Fibroblast of skin of back (primary cell): ENCODE data around the gene DST.
A peak's percentile ranks its signal among the peaks of the same experiment; 100 is the strongest.
"Not testable (repeated sequence)": the region's sequence is repeated elsewhere in the genome, so short reads cannot be mapped to it uniquely, and the experiment has no call there.

Experiments
- DNase-seq: peaks from one replicate; pipeline ENCODE4 v3.0.0-alpha.2; 2013

The DST gene

GRCh38 chr6:56570413-56571359 lies 72.0 kb downstream of the DST start:
- DNase-seq, result peak; percentile 29

GRCh38 chr6:56567501-56567900 lies 75.2 kb downstream of the DST start:
- DNase-seq, result no peak

- DNase-seq, result not testable (repeated sequence)
Observed at GRCh38 chr6:56562730-56563129, 80.0 kb downstream of the DST start.

GRCh38 chr6:56556751-56557540 lies 85.7 kb downstream of the DST start:
- DNase-seq, result no peak

- no peak for DNase-seq
Observed at GRCh38 chr6:56555438-56555872, 87.2 kb downstream of the DST start.

GRCh38 chr6:56552187-56553130 lies 90.2 kb downstream of the DST start:
- DNase-seq, result peak; percentile 54

- no peak for DNase-seq
Observed at GRCh38 chr6:56551409-56552120, 91.1 kb downstream of the DST start.

GRCh38 chr6:56550301-56550700 lies 92.4 kb downstream of the DST start:
- no peak for DNase-seq

- DNase-seq, result no peak
Observed at GRCh38 chr6:56549014-56549413, 93.7 kb downstream of the DST start.

- no peak for DNase-seq
Observed at GRCh38 chr6:56547687-56548086, 95.0 kb downstream of the DST start.

- DNase-seq, result peak; percentile 99
Observed at GRCh38 chr6:56542364-56543331, 100.0 kb downstream of the DST start.

GRCh38 chr6:56541741-56542360 lies 100.8 kb downstream of the DST start:
- no peak for DNase-seq

- no peak for DNase-seq
Observed at GRCh38 chr6:56541030-56541600, 101.6 kb downstream of the DST start.

- no peak for DNase-seq
Observed at GRCh38 chr6:56540232-56541029, 102.3 kb downstream of the DST start.

- DNase-seq, result no peak
Observed at GRCh38 chr6:56539527-56540105, 103.1 kb downstream of the DST start.

- no peak for DNase-seq
Observed at GRCh38 chr6:56538851-56539250, 103.8 kb downstream of the DST start.

- no peak for DNase-seq
Observed at GRCh38 chr6:56537223-56537770, 105.4 kb downstream of the DST start.

GRCh38 chr6:56536536-56536935 lies 106.2 kb downstream of the DST start:
- DNase-seq, result no peak
